Measurements from ENCODE around the gene NOVA2. TPM values are rescaled to one million over a fixed set of nuclear protein-coding genes. Genes with fewer than 3 reads are reported as not detected.
A peak's percentile ranks its signal among the peaks of the same experiment; 100 is the strongest.

NOVA2 gene
- total and polyA plus RNA-seq, 9 of the 15 experiments (the other 6 are each of a cell fraction or from before 2014, with no cell fraction given), result not detected

DNA sequence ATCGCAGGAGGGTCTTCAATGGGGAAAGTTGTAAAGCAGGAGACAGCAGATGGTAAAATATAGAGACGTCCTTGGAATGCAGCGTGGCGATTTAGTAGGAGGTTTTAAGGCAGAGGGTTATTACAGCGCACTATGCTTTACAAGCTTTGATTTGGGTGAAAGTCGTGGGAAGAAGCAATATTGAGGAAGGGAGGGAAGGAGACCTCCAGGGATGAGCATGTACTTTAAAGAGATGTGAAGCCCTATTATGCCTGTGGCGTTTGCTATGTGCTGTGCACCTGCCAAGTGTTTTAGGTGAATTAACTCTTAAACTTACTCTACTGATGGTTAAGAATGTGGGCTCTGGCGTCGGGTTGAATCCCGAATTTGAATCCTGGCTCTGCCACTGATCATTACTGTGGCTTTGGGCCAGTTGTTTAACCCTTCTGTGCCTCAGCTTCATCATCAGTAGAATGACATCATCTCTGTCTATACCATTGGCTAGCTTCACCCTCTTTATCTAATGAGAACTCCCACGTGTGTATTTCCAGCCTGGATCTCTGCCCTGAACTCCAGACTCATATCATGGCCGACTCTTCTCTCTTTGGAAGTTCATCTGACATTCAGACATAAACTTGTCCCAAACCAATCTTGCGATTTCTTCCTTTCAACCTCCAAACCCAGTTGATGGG, 22.2 kb upstream of the NOVA2 start:
- Histone ChIP-seq H3K27me3 (ENCODE audit: control insufficient read depth in 2 of 2, insufficient read depth in 2 of 2, low read length in 2 of 2) (no peaks in the 10 kb centered on the region), H3K4me3 (peak overlapping the region; percentile 73), H3K4me1 (replicated peaks in 1 of 2; ENCODE audit: control insufficient read depth in 2 of 2, insufficient read depth in 2 of 2, low read length in 2 of 2) (peaks cover 17 to 22% of the 10 kb centered on the region in 2 experiments; a peak in 4 of 5 replicates), H2AFZ (ENCODE audit: low read depth, low read length) (peak overlapping the region; percentile 63), H3K4me2 (ENCODE audit: insufficient read depth, low read length) (peak overlapping the region; percentile 97), H3K27ac (ENCODE audit: extremely low read depth, low read depth, low read length) (peak overlapping the region; percentile 76), H3K9me3 (replicated peaks; ENCODE audit: control insufficient read depth, insufficient read depth, low read depth, low read length) (no peaks in the 10 kb centered on the region), H3K79me2 (ENCODE audit: control insufficient read depth, insufficient read depth, low read length) (peaks cover 10% of the 10 kb centered on the region; the same call in 2 of the 3 replicates), H3K9me1 (ENCODE audit: control insufficient read depth, insufficient read depth, low read length) (no peaks in the 10 kb centered on the region), H3K36me3 (ENCODE audit: control insufficient read depth, insufficient read depth, low read length) (peaks cover 7% of the 10 kb centered on the region; the same call in 2 of the 3 replicates), H3K9ac (ENCODE audit: insufficient read depth in 1 of 2, low read depth in 2 of 2, low read length in 2 of 2) (peak overlapping the region; percentile 92 to 93), H4K20me1 (replicated peaks; ENCODE audit: control insufficient read depth, insufficient read depth, low read length) (peaks cover 17% of the 10 kb centered on the region)
- ChIA-PET CTCF (ENCODE audit: low intra/inter-chr PET ratio) (no interaction called here), POLR2A (interaction anchor here (0.6 to 1.9 kb wide), 17 partner anchors 7 to 130 kb away, joined by 3 to 8 read pairs (median 3); partner anchors contain the start of genes MYPOP and PGLYRP1)
- TSS peak; percentile 78 for BruUV-seq (replicated peaks)
- intact Hi-C loops (cut with micrococcal nuclease) (no loop called here), in situ Hi-C loops (cut with MboI) (no loop called here)
- FAIRE-seq (peak; percentile 85), DNase-seq (ENCODE audit: extremely low read depth in 1 of 4, low spot score in 3 of 4) (peak in 3 of 4 experiments; percentile 28 to 60 (median 49)), ATAC-seq (no peak)
- 4% methylated on average over 13 of the region's 13 CpGs for WGBS (ENCODE audit: insufficient coverage, low coverage, missing lambda C conversion rate)
- TF ChIP-seq KAT7 (CRISPR knock-in tag; IDR thresholded peaks at IDR 0.05; ENCODE audit: borderline replicate concordance), result no peak
- peak; percentile 70; the same call in 1 of the 2 replicates for TF ChIP-seq PHF21A (IDR thresholded peaks at IDR 0.05; ENCODE audit: borderline replicate concordance, low read depth)
- TF ChIP-seq GATAD2A (IDR thresholded peaks at IDR 0.05), result peak; percentile 49; the same call in 1 of the 2 replicates
- 0 out of 2 replicates have a peak, but pooled peaks have one; percentile 37 for TF ChIP-seq ZNF589 (CRISPR knock-in tag; IDR thresholded peaks at IDR 0.05; ENCODE audit: low read depth)
- TF ChIP-seq ZFP30 (CRISPR knock-in tag; IDR thresholded peaks at IDR 0.05; ENCODE audit: borderline replicate concordance), result no peak
- TF ChIP-seq CTBP1 (IDR thresholded peaks at IDR 0.05; ENCODE audit: borderline replicate concordance), result no peak
- 0 out of 2 replicates have a peak, but pooled peaks have one; percentile 31 for TF ChIP-seq FOXK1 (CRISPR knock-in tag; IDR thresholded peaks at IDR 0.05; ENCODE audit: borderline replicate concordance)
- TF ChIP-seq DACH1 (IDR thresholded peaks at IDR 0.05; ENCODE audit: partially characterized antibody), result no peak
- TF ChIP-seq TOE1 (IDR thresholded peaks at IDR 0.05; ENCODE audit: borderline replicate concordance), result peak; percentile 35
- TF ChIP-seq TOE1 (CRISPR knock-in tag; IDR thresholded peaks at IDR 0.05; ENCODE audit: borderline replicate concordance, low read depth), result no peak
- TF ChIP-seq CCNT2 (IDR thresholded peaks at IDR 0.05; ENCODE audit: borderline replicate concordance, extremely low read depth, insufficient read length, low read depth, low read length), result no peak
- TF ChIP-seq, protein P1, sequence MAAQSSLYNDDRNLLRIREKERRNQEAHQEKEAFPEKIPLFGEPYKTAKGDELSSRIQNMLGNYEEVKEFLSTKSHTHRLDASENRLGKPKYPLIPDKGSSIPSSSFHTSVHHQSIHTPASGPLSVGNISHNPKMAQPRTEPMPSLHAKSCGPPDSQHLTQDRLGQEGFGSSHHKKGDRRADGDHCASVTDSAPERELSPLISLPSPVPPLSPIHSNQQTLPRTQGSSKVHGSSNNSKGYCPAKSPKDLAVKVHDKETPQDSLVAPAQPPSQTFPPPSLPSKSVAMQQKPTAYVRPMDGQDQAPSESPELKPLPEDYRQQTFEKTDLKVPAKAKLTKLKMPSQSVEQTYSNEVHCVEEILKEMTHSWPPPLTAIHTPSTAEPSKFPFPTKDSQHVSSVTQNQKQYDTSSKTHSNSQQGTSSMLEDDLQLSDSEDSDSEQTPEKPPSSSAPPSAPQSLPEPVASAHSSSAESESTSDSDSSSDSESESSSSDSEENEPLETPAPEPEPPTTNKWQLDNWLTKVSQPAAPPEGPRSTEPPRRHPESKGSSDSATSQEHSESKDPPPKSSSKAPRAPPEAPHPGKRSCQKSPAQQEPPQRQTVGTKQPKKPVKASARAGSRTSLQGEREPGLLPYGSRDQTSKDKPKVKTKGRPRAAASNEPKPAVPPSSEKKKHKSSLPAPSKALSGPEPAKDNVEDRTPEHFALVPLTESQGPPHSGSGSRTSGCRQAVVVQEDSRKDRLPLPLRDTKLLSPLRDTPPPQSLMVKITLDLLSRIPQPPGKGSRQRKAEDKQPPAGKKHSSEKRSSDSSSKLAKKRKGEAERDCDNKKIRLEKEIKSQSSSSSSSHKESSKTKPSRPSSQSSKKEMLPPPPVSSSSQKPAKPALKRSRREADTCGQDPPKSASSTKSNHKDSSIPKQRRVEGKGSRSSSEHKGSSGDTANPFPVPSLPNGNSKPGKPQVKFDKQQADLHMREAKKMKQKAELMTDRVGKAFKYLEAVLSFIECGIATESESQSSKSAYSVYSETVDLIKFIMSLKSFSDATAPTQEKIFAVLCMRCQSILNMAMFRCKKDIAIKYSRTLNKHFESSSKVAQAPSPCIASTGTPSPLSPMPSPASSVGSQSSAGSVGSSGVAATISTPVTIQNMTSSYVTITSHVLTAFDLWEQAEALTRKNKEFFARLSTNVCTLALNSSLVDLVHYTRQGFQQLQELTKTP (IDR thresholded peaks at IDR 0.05; ENCODE audit: low read depth in 1 of 2, partially characterized antibody in 2 of 2), result peak in 1 of 2 experiments; percentile 4
- TF ChIP-seq CEBPG (CRISPR knock-in tag; IDR thresholded peaks at IDR 0.05), result no peak
- 0 out of 4 replicates have a peak, but pooled peaks of 1 of the 2 experiments have one; percentile 23 for TF ChIP-seq CEBPG (tag; conservative IDR thresholded peaks at IDR 0.05 in 1 of 2, IDR thresholded peaks at IDR 0.05 in 1 of 2)
- no peak for TF ChIP-seq U2AF1 (optimal IDR thresholded peaks at IDR 0.05; ENCODE audit: low read depth, low read length)
- no peak for TF ChIP-seq FOXM1 (IDR thresholded peaks at IDR 0.05; ENCODE audit: low read depth)
- TF ChIP-seq FOXM1 (CRISPR knock-in tag; IDR thresholded peaks at IDR 0.05; ENCODE audit: low read depth), result no peak
- no peak for TF ChIP-seq ZNF316 (IDR thresholded peaks at IDR 0.05)
- TF ChIP-seq ZNF445 (CRISPR knock-in tag; IDR thresholded peaks at IDR 0.05; ENCODE audit: low read depth), result no peak
